Measurements from ENCODE around the gene UBE2QL1.

DNA sequence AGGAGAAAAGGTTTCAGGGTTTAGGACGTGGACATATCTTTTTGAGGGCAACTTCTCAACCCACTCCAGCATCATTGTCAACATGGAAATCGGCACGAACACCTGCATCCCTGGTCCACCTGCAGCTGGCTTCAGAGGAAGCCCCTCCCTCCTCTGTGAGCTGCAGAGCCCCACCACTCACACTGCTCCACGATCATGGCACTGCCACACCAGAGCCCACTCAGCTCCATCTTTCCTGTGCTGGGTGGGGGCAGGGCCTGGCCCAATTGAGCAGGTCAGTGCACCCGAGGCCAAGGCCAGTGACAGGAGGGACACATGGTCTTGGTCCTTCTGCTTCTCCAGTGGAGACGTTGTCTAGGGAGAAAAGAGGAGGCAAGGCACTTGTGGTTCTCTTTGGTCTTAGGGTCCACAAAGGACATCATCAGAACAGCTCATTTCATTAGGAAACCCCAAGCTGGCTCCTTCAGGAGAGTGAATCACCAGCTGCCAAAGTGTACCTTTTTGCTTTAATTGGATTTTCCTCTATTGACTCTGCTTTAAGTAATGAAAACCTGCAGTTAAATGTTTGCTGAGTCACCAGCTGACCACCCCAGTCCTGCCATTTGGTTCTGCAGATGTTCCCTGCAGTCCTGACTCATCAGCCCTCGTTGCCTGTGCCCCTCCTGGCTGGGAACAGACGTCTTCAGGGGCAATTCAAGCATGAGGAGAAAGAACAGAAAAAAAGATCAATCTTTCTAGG, 56.2 kb downstream of the UBE2QL1 start:
- TF ChIP-seq, protein P1, sequence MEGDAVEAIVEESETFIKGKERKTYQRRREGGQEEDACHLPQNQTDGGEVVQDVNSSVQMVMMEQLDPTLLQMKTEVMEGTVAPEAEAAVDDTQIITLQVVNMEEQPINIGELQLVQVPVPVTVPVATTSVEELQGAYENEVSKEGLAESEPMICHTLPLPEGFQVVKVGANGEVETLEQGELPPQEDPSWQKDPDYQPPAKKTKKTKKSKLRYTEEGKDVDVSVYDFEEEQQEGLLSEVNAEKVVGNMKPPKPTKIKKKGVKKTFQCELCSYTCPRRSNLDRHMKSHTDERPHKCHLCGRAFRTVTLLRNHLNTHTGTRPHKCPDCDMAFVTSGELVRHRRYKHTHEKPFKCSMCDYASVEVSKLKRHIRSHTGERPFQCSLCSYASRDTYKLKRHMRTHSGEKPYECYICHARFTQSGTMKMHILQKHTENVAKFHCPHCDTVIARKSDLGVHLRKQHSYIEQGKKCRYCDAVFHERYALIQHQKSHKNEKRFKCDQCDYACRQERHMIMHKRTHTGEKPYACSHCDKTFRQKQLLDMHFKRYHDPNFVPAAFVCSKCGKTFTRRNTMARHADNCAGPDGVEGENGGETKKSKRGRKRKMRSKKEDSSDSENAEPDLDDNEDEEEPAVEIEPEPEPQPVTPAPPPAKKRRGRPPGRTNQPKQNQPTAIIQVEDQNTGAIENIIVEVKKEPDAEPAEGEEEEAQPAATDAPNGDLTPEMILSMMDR (IDR thresholded peaks at IDR 0.05): no peak
- TF ChIP-seq EP300 (IDR thresholded peaks at IDR 0.05) (no peak), POLR2A (IDR thresholded peaks at IDR 0.05) (no peak), POLR2AphosphoS5 (IDR thresholded peaks at IDR 0.05) (no peak)

All from gastroesophageal sphincter (tissue), 3 donors.